AG04449 (cell line): ENCODE measurements around the gene NEK10.
"Not testable (repeated sequence)": the region's sequence is repeated elsewhere in the genome, so short reads cannot be mapped to it uniquely, and the experiment has no call there.

Source experiments
- CTCF ChIA-PET: fragments of 350-600 bp; formaldehyde crosslinking; extraction: SDS; loops from one replicate; lab custom pipeline; 2021; ENCODE audit warnings: antibody characterized with exemption; lab: Yijun Ruan, JAX
- POLR2A ChIA-PET: fragments of 400-600, 350-600 bp; formaldehyde crosslinking; extraction: SDS; loops from one replicate; lab custom pipeline; 2020; ENCODE audit warnings: antibody characterized with exemption, inconsistent platforms; lab: Yijun Ruan, JAX
- DNase-seq: peaks from one replicate; pipeline ENCODE4 v3.0.0-alpha.2; 2010; ENCODE audit warnings: low read depth, low spot score
- H3K4me3 ChIP-seq: 2 replicates; pipeline ENCODE4 v1.5.1; 2011; ENCODE audit warnings: low read depth, mild to moderate bottlenecking, control low read depth, low read length
- CTCF ChIP-seq: IDR thresholded peaks from one replicate; pipeline ENCODE4 v1.5.1; 2011; ENCODE audit warnings: mild to moderate bottlenecking, moderate library complexity, low read length, control low read depth, inconsistent platforms; ENCODE audit not compliant: insufficient read depth; ENCODE audit errors: missing control alignments

NEK10 gene

GRCh38 chr3:27293939-27294338 lies 75.2 kb downstream of the NEK10 start:
- POLR2A ChIA-PET = no interaction called here
- TF ChIP-seq CTCF = no peak
- CTCF ChIA-PET = interaction anchor here (1.0 to 1.6 kb wide), 4 partner anchors 12 to 174 kb away, joined by 3 to 5 read pairs (median 4); no protein-coding TSS in a partner anchor
- no peak for DNase-seq
- no peak overlapping the region for H3K4me3 ChIP-seq

GRCh38 chr3:27290760-27291159 lies 78.4 kb downstream of the NEK10 start:
- TF ChIP-seq CTCF = no peak
- CTCF ChIA-PET = interaction anchor here (1.3 to 1.4 kb wide), 2 partner anchors 156 to 158 kb away, joined by 3 to 5 read pairs; no protein-coding TSS in a partner anchor
- H3K4me3 ChIP-seq = no peak overlapping the region
- no peak for DNase-seq
- POLR2A ChIA-PET = no interaction called here

GRCh38 chr3:27289769-27290413 lies 79.3 kb downstream of the NEK10 start:
- DNase-seq = no peak
- POLR2A ChIA-PET = no interaction called here
- TF ChIP-seq CTCF = no peak
- H3K4me3 ChIP-seq = no peak overlapping the region
- CTCF ChIA-PET = interaction anchor here (0.6 to 1.4 kb wide), 2 partner anchors 157 to 1035 kb away, joined by 3 read pairs; no protein-coding TSS in a partner anchor

- no peak for DNase-seq
- no peak overlapping the region for H3K4me3 ChIP-seq
- POLR2A ChIA-PET = no interaction called here
- TF ChIP-seq CTCF = no peak
- CTCF ChIA-PET = interaction anchor here (0.7 to 1.4 kb wide), 5 partner anchors 9 to 321 kb away, joined by 3 to 4 read pairs (median 3); no protein-coding TSS in a partner anchor
Measured at GRCh38 chr3:27287052-27287451, 82.1 kb downstream of the NEK10 start.

- CTCF ChIA-PET = interaction anchor here (0.9 to 1.3 kb wide), 2 partner anchors 40 to 152 kb away, joined by 3 to 4 read pairs; no protein-coding TSS in a partner anchor
- DNase-seq, POLR2A ChIA-PET: not testable (repeated sequence)
Measured at GRCh38 chr3:27286467-27286866, 82.7 kb downstream of the NEK10 start.

GRCh38 chr3:27285668-27286067 lies 83.5 kb downstream of the NEK10 start:
- DNase-seq = no peak
- CTCF ChIA-PET = interaction anchor here (0.9 kb wide), 1 partner anchor 39 kb away, joined by 4 read pairs; no protein-coding TSS in a partner anchor
- no peak overlapping the region for H3K4me3 ChIP-seq
- POLR2A ChIA-PET = no interaction called here
- TF ChIP-seq CTCF = no peak

More at GRCh38 chr3:27286467-27286866, 82.7 kb downstream of the NEK10 start:
- not testable (repeated sequence) for H3K4me3 ChIP-seq
